A673 (cell line): ENCODE measurements around the gene BLTP3A. TPM values are rescaled to one million over a fixed set of nuclear protein-coding genes. Genes with fewer than 3 reads are reported as not detected.

Source experiments
- BruUV-seq: library from RNA; stranded (reverse); fragments of 400-500 nt; replicated peaks from 2 replicates; lab custom pipeline; 2021; lab: Mats Ljungman, UMichigan
- CTCF ChIA-PET: fragments of 300-600 bp; sonication (Branson Sonifier 250); formaldehyde crosslinking; loops from one replicate; lab custom pipeline; 2022; ENCODE audit warnings: antibody characterized with exemption; lab: Charles Lee
- POLR2A ChIA-PET: fragments of 300-600 bp; sonication (Branson Sonifier 250); formaldehyde crosslinking; loops from one replicate; lab custom pipeline; 2022; ENCODE audit warnings: antibody characterized with exemption; ENCODE audit not compliant: low non-redundant PET; lab: Charles Lee
- DNase-seq: peaks from one replicate; pipeline ENCODE4 v3.0.0-alpha.2; 2015; ENCODE audit warnings: low spot score
- H3K27ac ChIP-seq: fragments of 200-600 bp; sonication (generic); 2 replicates; pipeline ENCODE4 v1.5.1; 2016; ENCODE audit warnings: mixed run types, low read depth, mild to moderate bottlenecking, mixed read lengths, antibody characterized with exemption, low read length; ENCODE audit not compliant: poor library complexity, severe bottlenecking
- H3K27me3 ChIP-seq: fragments of 200-600 bp; sonication (generic); replicated peaks from 2 replicates; pipeline ENCODE4 v1.6.1; 2017; ENCODE audit warnings: mixed run types, low read depth, mild to moderate bottlenecking, mixed read lengths, antibody characterized with exemption, low read length; ENCODE audit not compliant: insufficient read depth, poor library complexity
- H3K36me3 ChIP-seq: fragments of 200-600 bp; sonication (generic); 2 replicates; pipeline ENCODE4 v1.6.1; 2016; ENCODE audit warnings: mixed run types, mild to moderate bottlenecking, mixed read lengths, antibody characterized with exemption, low read length; ENCODE audit not compliant: insufficient read depth, poor library complexity, severe bottlenecking
- H3K4me1 ChIP-seq: fragments of 200-600 bp; sonication (generic); 2 replicates; pipeline ENCODE4 v1.6.1; 2017; ENCODE audit warnings: mixed run types, mild to moderate bottlenecking, mixed read lengths, antibody characterized with exemption, low read length; ENCODE audit not compliant: insufficient read depth, poor library complexity, severe bottlenecking
- H3K4me3 ChIP-seq: fragments of 200-600 bp; sonication (generic); 2 replicates; pipeline ENCODE4 v1.5.1; 2016; ENCODE audit warnings: low read depth, mixed run types, mild to moderate bottlenecking, mixed read lengths, low read length; ENCODE audit not compliant: poor library complexity, severe bottlenecking
- H3K9me3 ChIP-seq: fragments of 200-600 bp; sonication (generic); 2 replicates; pipeline ENCODE4 v1.6.1; 2016; ENCODE audit warnings: mixed run types, low read depth, mild to moderate bottlenecking, mixed read lengths, antibody characterized with exemption, low read length; ENCODE audit not compliant: poor library complexity, severe bottlenecking
- CTCF ChIP-seq: fragments of 300-800, 200-600 bp; sonication (generic); conservative IDR thresholded peaks from 2 replicates; pipeline ENCODE4 v1.5.1; 2017; ENCODE audit warnings: low read depth, mild to moderate bottlenecking, antibody characterized with exemption, low read length, moderate library complexity, mixed read lengths
- EZH2 ChIP-seq: fragments of 200-600 bp; sonication (generic); IDR thresholded peaks from 2 replicates; pipeline ENCODE4 v1.6.1; 2017; ENCODE audit warnings: borderline replicate concordance, low read depth, mild to moderate bottlenecking, mixed read lengths, antibody characterized with exemption, low read length; ENCODE audit not compliant: poor library complexity, severe bottlenecking
- intact Hi-C: fragments of 100-400 bp; cut with micrococcal nuclease; formaldehyde crosslinking; loops from one replicate; pipeline ENCODE4 v1.10.0; 2022; ENCODE audit not compliant: unreplicated experiment
- total RNA-seq: library from RNA; stranded (reverse); gene quantifications from 2 replicates; pipeline ENCODE4 v1.2.3, GENCODE V29; 2021

Gene BLTP3A
- total RNA-seq, 1 experiment from 2014 or later, result 20.4 TPM

DNA sequence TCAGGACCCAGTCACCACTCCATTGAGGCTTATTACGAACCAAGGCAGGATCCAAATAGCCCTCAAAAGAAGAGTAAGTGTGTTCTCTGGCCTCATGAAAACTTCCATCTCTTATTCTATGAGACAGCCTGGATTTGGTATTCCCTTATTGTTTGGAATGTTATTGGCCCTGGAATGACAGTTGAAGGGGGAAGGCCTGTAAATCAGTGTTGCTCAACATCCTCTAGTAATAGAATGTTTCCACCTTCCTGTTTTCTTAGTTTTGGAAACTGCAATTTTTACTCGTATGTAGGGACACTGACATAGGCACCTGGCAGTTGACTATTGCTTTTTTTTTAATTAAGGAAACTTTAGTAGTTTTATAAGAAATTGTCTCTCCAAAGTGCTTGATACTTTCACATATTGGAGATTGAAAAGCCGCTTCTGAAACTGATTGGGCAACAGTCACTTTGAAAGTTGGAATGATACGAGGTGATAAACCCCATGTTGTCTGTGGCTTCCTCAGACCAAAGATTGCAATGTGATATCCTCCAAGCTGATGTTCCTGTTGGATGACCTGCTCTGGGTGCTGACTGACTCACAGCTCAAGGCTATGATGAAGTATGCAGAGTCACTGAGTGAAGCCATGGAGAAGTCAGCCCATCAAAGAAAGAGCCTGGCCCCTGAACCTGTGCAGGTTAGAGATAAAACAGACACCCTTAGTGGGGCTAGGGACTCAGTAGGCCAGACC is 43.1 kb downstream of the BLTP3A start:
- H3K4me1 ChIP-seq, result no peaks in the 10 kb centered on the region
- no peak overlapping the region for H3K4me3 ChIP-seq
- ChIA-PET CTCF (no interaction called here), POLR2A (no interaction called here)
- no peak for TF ChIP-seq CTCF
- TF ChIP-seq EZH2, result no peak
- no peak for DNase-seq
- no peaks in the 10 kb centered on the region for H3K9me3 ChIP-seq
- intact Hi-C loops, result no loop called here
- H3K36me3 ChIP-seq, result peaks cover 24% of the 10 kb centered on the region
- H3K27ac ChIP-seq, result no peak overlapping the region
- H3K27me3 ChIP-seq, result no peaks in the 10 kb centered on the region
- BruUV-seq, result no TSS peak

- POLR2A ChIA-PET, result no interaction called here
- intact Hi-C loops, result no loop called here
- DNase-seq, result no peak
These were observed 44.1 kb downstream of the BLTP3A start for GRCh38 chr6:34836008-34836407.

DNA sequence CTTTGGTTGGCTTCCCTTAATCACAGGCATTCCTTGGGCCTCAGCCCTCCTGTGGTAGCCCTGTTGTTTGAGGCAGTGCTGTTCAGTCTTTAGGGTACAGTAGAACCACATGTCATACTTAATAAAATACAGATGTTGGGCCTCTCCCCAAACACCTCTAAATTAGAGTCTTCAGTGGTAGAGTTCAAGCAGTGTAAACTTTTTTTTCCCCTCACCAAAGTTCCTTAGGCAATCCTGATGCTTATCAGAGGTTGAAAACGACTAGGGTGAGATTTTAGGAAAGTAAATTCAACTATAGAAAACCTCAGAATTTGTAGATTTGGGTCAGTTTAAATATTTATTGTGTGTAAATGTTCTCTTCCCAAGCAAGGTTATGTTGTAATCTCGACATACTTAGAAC is 44.6 kb downstream of the BLTP3A start:
- CTCF ChIA-PET, result no interaction called here
- no peak overlapping the region for H3K27ac ChIP-seq
- no peaks in the 10 kb centered on the region for H3K9me3 ChIP-seq
- DNase-seq, result no peak
- H3K36me3 ChIP-seq, result peaks cover 20% of the 10 kb centered on the region
- H3K4me3 ChIP-seq, result no peak overlapping the region
- intact Hi-C loops, result no loop called here
- H3K4me1 ChIP-seq, result no peaks in the 10 kb centered on the region
- POLR2A ChIA-PET, result no interaction called here
- BruUV-seq, result no TSS peak
- no peak for TF ChIP-seq EZH2
- TF ChIP-seq CTCF, result no peak
- H3K27me3 ChIP-seq, result no peaks in the 10 kb centered on the region

More at GRCh38 chr6:34836008-34836407, 44.1 kb downstream of the BLTP3A start:
- Histone ChIP-seq H3K27ac (no peak overlapping the region), H3K4me3 (no peak overlapping the region), H3K9me3 (no peaks in the 10 kb centered on the region), H3K27me3 (no peaks in the 10 kb centered on the region), H3K36me3 (peaks cover 20% of the 10 kb centered on the region), H3K4me1 (no peaks in the 10 kb centered on the region)
- TF ChIP-seq EZH2, result no peak
- TF ChIP-seq CTCF, result no peak
- CTCF ChIA-PET, result no interaction called here
- BruUV-seq, result no TSS peak
